ENCODE measurements around the gene MMP20.
"Not testable (repeated sequence)": the region's sequence is repeated elsewhere in the genome, so short reads cannot be mapped to it uniquely, and the experiment has no call there.

MMP20 gene, protein sequence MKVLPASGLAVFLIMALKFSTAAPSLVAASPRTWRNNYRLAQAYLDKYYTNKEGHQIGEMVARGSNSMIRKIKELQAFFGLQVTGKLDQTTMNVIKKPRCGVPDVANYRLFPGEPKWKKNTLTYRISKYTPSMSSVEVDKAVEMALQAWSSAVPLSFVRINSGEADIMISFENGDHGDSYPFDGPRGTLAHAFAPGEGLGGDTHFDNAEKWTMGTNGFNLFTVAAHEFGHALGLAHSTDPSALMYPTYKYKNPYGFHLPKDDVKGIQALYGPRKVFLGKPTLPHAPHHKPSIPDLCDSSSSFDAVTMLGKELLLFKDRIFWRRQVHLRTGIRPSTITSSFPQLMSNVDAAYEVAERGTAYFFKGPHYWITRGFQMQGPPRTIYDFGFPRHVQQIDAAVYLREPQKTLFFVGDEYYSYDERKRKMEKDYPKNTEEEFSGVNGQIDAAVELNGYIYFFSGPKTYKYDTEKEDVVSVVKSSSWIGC

DNA sequence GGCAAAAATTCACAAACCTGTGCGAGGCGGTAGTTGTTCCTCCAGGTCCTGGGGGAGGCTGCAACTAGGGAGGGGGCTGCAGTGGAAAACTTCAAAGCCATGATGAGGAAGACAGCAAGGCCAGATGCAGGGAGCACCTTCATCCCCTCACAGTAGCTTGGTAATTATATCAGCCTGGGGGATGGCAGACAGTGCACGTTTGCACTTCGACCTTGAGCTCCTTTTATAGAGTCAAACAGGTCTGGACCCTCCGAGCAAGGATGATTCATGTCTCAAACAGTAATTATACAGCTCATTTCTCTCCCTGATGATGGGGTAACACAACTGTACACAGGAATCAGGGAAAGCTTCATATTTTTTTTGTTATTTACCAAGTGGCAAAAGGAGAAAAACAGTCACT, at the start of gene MMP20:
MMP20 (minus strand) TSS at position 156 of the 400 bp plus-strand sequence; CDS start at position 143, 13 bp downstream.
- DNase-seq, result no peak

DNA sequence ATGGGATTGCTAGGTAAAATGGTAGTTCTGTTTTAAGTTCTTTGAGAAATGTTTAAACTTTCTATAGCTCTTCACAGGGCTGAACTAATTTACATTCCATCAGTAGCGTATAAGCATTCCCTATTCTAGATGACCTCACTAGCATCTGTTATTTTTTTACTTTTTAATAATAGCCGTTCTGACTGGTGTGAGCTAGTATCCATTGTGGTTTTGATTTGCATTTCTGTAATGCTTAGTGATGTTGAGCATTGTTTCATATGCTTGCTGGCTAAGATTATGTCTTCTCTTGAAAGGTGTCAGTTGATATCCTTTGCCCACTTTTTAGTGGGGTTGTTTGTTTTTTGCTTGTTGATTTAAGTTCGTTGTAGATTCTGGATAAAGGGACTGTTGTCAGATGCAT, 44.5 kb upstream of the MMP20 start:
- no peak for DNase-seq

DNA sequence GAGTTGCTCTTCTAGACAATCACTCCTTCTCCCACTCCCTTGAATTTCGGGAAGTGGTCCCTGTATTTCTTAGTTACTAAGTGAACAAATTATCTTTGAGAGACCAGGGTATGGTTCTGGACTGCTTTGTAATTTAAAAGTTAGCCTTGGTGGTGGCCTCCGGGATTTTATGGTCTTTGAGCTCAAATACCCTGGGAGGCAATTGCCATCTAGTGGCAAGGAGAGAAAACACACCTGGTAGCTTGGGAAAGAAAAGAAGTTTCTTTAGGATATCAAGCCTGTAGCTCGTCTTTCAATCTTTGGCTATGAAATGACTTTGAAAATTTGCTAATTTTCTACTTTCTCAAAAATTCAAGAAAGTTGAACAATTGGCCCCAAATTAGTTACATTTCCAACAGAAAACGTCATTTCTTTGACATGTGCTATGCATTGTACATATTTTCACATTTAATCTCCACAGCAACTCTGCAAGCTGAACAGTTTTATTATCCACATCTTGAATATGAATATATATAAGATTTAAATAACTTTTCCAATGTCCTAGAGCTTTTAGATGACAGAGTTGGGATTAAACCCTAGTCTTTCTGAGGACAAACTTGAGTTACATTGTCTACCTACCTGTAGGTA, 41.3 kb upstream of the MMP20 start:
- no peak for DNase-seq

DNA sequence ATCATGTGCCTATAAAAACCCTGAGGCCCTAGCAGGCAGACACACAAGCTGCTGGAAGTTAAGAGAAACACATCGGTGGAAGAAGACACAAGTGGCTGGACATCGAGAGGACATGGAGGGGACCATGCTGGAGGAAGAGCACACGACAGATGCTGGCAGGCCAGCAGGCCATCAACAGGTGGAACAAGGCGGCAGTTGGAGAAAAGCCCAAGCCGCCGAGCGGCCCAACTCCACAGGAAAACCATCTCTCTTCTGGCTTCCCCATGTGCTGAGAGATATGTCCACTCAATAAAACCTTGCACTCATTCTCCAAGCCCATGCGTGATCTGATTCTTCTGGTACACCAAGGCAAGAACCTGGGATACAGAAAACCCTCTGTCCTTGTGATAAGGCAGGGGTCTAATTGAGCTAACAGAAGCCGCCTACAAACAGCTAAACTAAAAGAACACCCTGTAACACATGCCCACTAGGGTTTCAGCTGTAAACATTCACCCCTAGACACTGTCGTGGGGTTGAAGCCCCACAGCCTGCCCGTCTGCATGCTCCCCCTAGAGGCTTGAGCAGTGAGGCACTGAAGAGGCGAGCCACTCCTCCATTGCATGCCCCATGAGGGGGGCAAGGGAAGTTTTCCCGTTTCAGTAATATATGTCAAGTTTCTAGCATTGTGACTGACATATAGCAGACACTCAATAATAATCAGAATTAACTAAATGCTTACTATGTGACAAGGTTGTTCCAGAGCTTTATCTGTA, 39.0 kb upstream of the MMP20 start:
- peak in 1 of 2 experiments; percentile 35 for DNase-seq

DNA sequence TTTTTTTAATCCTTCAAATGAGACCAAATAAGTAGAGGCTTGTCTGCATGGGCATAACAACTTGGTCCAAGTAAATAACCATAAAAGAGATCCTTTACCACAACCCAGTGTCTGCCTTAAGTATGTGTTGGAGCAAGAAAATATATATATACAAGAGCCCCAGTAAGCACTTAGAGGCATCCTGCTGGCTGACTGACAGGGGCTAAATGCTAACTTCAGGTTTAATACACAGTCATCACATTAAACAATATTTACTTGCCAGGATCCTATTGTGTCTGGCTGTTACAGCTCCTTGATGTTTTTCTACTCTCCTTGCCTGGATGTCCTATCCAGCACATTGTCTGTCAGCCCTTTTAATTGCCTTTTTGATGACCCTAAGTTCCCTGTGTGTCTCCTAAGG, 37.5 kb upstream of the MMP20 start:
- DNase-seq, result no peak

DNA sequence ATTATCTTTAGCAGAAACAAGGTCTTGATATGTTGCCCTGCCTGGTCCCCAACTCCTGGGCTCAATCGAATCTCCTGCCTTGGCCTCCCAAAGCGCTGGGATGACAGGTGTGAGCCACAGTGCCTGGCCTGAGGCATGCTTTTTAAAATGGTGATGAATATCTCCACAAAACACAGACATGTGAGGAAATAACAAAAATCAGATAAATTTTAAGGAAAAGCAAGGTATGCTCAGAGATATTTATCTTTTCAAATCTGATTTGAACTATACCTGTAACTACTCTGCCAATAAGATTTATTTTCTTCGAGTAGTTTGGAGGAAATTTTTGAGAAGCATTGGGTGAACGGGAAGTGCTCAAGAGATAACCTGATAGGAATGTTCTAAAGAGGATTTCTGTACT, 35.9 kb upstream of the MMP20 start:
- DNase-seq, result no peak

DNA sequence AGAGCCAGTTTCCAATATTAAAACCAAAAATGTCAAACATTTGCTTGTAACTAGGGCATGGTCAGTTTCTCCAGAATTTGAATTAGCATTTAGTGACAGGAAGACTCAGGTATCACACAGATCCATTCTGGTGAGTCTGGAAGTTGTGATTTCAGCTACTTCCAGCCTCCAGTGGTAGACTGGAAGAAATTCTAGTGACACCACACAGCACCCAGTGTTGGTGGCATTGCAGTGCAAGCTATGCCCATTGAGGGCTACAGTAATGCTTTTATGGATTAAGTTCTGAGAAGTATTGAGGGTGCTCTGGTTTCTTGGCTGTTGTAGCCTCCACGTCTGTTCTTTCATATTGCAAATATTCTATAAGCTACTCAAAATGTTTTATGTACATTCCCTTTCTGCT, 31.4 kb upstream of the MMP20 start:
- DNase-seq, result no peak

DNA sequence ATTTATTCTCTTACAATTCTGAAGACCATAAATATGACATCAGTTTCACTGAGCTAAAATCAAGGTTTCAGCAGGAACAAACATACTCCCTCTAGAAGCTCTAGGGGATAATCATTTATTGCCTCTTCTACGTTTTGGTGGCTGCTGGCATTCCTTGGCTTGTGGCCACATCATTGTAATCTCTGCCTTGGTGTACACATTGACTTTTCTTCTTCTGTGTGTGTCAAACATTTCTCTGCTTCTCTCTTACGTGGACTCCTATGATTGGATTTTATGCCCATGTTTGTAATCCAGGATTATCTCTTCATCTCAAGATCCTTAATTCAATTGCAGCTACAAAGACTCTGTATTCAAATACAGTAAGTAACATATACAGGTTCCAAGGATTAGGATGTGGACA, 30.4 kb upstream of the MMP20 start:
- DNase-seq, result no peak

DNA sequence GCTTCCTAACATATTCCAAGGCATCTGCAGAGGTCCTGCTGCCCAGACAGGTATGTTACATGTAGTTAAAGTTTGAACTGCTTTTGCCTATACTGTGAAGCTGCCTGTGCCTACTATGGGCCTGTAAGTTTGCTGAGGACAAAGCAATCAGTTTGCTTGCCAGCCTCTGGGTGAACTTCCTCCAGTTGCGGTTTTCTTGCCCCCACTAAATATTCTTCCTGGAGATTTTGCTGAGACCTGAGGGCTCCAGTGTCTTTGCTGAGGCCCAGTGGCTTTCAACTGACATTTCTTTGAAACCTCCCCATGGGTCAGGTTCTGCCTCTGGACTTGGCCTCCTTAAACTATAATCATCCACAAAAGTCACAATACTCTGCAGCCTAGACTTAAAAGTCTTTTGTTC, 29.6 kb upstream of the MMP20 start:
- no peak for DNase-seq

DNA sequence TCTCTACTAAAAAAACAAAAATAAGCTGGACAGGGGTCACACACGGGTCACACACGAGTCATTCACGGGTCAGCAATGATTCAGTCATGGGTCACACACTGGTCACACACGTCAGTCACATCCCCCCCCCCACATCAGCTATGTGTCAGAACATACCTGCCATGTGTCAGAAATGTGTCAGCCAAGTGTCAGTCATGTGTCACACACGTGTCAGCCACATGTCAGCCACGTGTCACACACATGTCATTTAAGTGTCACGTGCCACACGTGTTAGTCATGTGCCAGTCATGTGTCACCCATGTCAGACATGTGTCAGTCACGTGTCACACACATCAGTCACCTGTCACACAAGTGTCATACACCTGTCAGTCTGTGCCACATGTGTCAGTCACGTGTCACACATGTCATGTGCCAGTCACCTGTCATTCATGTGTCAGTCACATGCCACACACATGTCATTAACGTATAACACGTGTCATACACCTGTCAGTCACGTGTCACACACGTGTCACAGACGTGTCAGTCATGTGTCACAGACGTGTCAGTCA, 28.7 kb upstream of the MMP20 start:
- DNase-seq, result no peak

DNA sequence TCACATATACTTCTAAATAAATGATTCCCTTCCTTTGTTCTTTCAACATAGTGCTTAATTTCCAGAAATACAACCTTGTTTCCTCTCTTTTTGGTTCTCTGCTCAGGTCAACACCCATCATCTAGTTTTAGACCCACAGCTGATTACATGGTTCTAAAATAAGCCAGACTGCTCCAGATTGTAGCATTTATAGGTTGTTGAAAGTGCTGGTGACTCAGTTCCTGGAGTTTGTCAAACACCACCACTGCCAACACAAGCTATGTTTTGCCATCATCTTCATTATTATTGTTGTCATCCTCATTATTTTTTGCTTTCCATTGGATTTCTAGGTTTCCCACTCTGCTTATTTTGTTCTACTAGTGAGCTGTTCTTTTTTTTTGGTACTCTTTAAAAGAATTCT, 22.3 kb upstream of the MMP20 start:
- no peak for DNase-seq

DNA sequence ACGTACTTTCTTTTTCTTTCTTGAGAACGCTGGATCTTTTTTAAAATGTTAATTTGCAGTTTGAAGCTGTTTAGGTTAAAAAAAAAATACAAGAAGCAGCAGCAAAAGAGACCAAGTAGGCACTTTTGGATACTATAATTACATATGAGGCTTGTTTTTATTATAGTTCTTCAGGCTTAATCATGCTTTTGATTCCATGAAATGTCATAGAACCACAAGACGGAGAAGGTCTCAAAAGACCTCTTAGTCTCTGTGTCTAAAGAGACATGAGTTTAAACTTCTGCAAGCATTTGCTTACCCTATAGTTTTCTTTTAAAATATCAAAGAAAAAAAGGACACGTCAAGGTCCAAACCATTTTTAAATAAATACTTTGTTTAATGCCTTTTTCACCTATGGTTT, 18.8 kb upstream of the MMP20 start:
- no peak for DNase-seq

DNA sequence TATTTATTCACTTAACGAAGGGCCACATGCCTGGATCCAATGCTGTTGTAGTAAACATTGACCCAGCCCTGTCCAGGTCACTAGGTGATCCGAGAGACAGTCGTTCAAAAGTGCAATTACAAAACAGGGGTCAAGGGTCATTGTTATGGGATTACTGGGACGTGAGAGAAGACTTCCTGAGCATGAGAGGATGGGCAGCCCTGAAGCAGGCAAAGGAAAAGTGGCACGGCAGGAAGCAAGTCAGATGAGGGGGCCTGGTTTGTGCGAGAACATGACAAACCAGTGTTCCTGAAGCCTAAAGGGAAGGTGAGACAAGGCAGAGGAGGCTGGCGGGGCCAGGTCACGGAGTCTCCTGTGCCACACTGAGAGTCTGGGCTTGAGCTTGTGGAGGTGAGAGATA, 15.8 kb upstream of the MMP20 start:
- DNase-seq, result no peak

DNA sequence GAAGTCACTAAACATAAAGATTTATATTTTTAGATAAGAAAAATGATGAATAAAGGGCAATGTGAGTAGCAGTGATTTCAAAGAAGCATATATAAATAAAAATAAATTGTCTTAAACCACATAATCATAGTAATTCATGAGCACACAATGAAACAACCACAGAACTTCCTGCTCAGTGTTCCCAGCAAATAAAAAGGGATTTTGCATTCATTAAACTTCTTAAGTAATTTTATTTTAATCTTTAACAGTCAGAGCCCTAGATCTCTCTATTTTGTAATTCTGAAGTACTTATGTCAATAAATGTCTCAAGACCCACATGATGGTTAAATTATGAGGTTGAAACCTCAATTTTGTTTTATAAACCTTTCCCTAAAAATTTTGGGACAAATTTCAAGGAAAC, 14.5 kb upstream of the MMP20 start:
- DNase-seq, result no peak

DNA sequence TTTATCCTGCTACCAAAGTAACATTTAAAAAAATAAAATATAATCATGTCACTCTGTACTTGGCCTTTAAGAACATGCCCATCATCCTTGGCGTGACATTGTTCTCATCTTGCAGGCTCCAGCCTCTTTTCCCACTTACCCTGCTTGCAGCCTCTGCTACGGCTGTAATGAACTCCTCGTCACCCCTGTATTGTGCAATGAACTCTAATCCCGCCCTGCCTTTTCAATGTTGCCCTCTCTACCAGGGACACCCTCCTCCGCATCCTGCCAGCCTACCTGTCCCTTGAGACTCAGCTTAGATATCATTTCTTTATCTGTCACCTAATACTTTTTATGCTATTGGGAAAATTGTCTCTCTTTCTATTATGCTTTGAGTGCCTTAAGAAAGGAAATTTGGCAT, 12.6 kb upstream of the MMP20 start:
- no peak for DNase-seq

DNA sequence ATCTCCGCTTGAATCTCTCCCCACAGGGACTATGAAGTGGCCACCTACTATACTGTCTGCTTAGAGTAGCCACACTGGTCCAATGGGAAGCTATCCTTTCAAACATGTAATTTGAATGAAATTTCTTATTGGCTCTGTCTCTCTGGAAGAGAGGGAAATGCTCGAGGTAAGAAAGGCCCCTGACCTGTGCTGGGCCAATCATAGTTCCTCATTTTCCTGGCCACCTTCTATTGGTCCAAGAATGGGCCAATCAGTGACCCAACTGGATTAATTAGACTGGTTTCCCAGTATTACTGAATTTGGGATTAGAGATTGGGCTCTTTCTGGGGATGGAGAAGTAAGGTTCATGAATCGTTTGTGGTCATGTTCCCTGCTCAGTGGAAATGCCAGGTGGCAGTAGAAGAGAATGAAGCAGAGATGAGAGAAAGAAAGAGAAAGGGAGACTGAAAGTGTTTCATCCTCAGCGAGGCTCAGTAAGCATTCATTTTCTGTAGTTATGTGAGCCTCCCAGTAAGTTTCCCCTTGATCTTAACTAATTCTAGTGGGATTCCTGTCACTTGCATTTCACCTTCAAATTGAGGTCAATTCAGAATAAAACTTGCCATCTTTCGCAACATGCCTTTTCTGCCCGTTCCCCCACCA, 8.4 kb upstream of the MMP20 start:
- no peak for DNase-seq

DNA sequence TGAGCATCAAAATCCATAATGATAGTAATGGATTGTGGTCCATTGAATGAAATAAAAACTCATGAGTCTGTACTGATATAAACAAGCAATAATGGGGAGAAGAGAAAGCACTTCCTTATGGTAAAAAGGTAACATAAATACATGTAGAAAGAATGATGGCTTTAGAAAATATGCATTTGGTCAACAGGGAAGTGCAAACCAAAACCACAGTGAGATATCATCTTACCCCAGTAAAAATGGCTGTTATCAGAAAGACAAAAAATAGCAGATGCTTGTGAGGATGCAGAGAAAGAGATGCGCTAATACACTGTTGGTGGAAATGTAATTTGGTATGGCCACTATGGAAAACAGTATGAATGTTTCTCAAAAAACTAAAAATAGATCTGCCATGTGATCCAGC, 6.9 kb upstream of the MMP20 start:
- no peak for DNase-seq

DNA sequence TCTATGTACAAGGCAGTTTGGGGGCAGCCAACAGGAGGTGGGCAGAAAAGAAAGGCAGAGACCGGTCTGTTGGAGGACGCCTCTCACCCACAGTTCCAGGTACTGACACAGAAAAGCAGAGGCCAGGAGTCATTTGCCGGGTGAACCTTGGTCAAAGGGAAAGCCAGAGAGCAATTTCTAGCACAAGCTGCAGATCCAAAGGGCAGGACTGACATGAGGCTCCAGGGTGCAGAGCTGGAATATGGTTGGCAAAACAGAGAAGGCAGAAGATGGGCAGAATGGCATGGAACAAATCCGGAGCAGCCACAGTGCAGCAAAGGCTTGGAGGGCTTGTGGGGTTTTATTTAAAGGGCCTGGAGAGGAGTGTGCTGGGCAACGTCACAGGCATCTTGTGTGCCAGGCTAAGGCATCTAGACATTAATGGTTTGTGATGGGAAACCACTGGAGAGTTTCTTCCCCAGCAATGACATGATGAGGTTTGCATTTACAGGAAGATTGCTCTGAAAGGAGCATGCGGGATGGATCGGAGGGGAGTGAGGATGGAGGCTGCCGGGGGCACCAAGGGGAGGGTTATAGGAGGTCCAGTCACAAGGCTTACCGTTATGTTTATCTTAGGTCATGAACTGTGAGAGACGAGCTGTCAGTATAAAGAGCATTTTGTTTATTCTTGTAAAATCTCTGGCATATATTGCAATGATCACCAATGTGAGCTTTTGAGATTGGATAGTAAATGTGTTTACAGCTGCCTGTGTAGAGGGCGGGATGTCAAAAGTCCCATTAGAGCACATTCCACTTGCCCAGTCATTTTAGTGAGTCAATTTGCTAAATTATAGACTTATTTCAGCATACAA, 5.7 kb upstream of the MMP20 start:
- no peak for DNase-seq

DNA sequence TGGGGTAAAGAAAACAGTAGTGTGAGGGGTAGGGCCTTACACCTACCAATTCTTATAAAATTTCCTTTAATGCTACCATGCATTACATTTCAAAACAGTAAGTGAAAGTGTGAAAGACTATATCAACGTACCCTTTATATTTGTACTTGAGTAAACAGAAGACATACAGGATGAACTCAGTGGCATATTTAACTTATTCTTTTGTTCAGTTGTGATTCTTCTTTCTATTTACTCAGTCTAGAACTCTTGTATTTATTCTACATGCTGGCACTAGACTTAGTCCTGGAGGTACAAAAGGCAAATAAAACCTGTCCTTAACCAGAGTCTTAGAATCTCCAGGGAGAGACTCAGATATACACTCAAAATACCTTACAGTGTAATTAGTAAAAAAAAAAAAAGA, 4.8 kb upstream of the MMP20 start:
- DNase-seq, result not testable (repeated sequence)

DNA sequence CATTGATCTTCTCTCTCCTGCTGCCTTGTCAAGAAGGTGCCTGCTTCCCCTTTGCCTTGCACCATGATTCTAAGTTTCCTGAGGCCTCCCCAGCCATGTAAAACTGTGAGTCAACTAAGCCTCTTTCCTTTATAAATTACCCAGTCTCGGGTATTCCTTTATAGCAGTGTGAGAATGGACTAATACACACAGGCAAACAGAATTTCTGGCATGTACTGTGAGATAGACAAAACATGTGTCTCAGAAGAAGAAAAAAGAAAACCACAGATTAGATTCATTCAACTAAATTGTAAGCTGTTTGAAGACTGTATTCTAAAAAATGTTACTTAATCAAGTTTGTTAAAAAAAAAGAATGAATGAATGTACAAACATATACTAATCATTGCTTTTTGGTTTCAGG, 1.5 kb upstream of the MMP20 start:
- no peak for DNase-seq

DNA sequence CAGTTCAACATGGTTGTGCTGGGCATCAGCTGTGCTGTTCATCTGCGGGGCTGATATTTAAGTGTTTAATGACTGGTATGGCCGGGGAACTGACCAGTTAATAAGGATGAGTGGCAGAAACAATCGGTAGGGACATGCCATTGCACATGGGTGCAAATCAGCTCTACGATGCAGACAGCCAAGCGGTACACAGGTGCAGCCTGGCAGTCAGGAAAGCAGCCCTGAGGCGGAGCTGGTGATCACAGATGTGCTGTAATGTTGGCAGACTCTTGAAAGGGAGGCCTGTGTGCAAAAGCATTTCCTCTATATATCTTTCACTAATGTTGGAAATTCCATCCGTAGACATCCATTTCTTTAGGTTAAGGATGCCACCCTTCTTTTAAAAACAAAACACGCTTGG, 1.1 kb downstream of the MMP20 start:
- DNase-seq, result no peak

DNA sequence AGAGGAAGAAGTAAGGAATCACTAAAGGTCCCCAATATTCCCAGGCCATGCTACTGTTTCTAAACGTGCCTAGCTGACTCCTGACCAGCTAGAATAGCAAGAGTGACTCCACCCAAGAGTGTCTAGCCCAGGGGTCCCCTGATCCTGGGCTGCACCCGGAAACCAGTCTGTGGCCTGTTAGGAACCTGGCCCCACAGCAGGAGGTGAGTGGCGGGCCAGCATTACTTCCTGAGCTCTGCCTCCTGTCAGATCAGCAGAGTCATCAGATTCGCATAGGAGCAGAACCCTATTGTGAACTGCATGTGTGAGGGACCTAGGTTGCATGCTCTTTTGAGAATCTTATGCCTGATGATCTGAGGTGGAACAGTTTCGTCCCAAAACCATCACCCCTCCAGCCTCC, 2.0 kb downstream of the MMP20 start:
- no peak for DNase-seq

All from activated T-cell treated with anti-CD3 and anti-CD28 coated beads, Interleukin-2, amount 50 U/mL, for 48 hours (primary cell).